COLO829 (cell line): ENCODE results near the gene TRPM2.

Source experiments
- DNase-seq: peaks from one replicate; pipeline ENCODE4 v3.0.0; 2012; ENCODE audit warnings: low spot score

Gene TRPM2

DNA sequence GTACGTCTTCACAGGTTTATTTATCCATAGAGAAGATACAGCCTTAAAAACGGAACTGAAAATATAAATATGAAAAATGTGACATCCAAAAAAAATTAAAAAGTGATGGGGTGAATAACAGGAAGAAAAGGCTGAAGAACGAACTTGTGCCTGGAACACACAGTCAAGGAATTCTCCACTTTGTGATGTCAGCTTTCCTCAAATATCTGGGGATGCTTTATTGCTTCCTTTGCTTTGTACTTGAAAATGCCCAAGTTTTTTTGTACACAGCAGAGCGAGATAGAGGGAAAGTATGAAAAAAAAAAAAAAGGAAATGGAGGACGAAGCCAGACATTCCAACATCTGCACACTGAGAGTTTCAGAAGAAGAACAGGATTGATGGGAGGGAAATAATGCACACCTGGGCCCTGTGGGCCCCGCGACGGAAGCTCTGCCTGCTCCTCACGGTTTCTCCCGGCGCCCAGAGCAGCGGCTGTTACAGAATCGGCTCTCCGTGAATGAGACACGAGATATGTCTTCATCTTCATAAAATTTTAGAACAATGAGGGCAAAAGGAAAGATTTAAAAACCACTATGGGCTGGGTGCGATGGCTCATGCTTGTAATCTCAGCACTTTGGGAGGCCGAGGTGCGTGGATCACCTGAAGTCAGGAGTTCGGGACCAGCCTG, 91.9 kb downstream of the TRPM2 start:
- DNase-seq = no peak

DNA sequence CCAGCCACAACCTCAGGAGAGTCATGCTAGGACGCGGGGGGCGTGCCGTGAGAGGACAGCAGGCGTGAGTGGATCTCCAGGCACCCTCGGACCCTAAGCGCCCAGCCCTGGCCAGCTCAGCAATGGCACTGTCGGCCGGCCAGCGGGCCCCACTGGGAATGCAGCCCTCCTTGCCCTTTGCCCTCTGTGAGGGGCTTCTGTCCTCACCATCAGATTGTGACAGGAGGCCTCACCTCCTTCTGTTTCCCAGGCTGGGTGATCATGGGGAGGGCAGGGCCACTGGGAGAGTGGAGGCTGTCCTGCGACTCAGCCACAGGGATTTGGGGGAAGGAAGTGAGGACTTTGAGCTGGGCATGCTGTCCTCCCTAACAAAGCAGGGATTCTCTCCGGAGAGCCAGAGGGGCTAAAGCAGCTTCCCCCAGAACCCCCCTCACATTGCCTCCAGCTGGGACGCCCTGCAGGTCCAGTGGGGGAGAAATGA, 95.3 kb downstream of the TRPM2 start:
- DNase-seq = no peak

DNA sequence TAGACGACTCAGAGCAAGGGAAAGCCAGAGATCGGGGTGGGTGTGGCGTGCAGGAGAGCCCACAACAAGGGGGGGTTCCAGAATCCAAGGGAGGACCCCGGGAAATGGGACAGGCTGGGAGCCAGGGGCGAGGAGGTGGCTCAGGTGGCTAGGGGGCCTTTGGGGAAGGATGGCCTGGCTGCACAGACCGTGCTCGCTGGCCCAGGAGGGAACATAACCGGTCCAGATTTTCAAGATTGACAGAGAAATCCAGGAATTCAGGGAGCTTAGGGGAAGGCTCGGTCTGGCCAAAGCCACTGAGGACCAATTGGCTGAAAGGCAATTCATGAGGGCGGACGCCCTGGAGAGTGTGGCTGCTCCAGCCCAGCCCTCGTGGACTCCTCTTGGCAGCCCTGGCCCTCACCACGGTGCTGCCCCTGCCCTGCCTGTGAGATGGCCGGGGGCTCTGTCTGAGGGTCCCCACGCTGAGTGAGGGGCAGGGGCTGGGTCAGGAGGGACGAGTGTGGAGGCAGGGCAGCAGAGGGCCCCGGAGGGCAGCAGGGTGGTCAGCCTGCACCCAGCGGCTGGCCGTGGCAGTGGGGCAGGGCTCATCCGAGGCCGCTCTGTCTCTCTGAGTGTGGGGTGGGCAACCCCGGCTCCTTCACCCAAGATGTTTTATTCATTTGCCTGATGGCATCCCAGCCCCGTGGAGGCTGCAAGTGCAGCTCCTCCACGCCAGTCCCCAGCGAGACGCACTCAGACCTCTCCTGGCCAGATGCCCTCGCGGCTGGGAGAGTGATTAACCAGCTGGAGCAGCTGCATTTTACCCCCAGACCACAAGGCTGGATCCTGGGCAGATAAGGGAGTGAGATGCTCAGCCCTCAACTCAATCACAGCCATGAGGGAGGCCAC, 96.3 kb downstream of the TRPM2 start:
- no peak for DNase-seq

DNA sequence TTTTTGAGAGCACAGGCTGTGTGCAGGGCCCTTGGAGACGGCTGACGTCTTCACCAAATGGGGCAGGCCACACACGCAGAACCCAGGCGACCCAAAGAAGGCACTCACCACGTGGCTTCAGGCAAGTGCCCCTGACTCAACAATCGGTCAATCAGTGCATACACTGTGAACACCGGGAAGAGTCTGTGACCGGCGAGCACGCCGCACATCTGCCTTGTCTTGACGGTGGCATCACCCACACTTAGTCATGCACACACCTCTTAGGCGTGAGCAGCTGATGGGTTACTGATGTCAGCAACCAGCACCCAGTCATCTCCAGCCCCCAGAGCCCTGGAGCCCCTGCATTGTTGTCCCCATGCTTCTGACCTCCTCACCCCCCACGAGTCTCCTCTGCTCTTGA, 97.0 kb downstream of the TRPM2 start:
- DNase-seq = no peak

DNA sequence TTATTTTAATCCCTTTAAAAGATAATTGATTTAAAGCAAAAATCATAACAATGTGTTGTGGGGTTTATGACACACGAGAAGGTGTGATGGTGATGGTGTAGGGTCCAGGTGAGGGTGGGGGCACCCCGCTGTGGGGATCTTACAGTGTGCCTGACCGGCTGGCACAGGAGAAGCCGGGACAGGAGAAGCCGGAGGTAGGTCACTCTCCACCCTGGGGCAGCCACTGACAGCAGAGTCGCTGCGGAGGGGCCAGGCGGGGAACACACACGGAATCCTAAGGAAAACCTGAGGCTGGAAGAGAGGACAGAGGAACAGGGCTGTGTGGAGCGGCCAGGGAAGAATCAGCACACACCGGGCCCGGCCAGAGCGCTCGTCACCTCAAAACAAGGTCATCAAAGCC, 97.6 kb downstream of the TRPM2 start:
- no peak for DNase-seq

DNA sequence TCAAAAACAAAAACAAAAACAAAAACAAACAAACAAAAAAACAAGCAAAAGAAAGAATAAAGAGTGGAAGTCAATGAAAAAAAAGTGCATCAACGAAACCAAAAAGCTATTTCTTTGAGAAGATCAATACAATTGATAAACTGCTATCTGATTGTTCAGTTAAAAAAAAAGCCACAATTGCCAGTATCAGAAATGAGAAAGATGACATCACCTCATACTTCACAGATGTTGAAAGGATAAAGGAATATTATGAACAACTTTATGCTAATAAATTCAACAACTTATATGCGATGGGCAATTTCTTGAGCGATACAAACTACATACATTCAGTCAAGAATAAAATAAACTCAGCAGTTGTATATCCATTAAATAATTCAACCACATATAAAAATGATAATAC, 99.7 kb downstream of the TRPM2 start:
- no peak for DNase-seq

DNA sequence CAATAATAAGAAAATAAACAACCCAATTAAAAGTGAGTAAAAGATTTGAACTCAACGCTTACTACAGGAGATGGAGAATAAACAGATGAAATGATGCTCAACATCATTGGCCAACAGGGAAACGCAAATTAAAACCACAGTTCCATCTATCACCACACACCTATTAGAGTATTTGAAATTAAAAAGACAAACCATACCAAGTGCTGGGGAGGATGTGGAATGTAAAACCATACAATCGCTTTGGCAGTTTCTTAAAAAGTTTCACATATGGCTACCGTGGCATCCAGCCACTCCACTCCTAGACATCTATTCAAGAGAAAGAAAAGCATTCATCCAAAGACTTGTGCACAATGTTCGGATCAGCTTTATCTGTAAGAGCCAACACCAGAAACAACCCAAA, 100.6 kb downstream of the TRPM2 start:
- DNase-seq = no peak

DNA sequence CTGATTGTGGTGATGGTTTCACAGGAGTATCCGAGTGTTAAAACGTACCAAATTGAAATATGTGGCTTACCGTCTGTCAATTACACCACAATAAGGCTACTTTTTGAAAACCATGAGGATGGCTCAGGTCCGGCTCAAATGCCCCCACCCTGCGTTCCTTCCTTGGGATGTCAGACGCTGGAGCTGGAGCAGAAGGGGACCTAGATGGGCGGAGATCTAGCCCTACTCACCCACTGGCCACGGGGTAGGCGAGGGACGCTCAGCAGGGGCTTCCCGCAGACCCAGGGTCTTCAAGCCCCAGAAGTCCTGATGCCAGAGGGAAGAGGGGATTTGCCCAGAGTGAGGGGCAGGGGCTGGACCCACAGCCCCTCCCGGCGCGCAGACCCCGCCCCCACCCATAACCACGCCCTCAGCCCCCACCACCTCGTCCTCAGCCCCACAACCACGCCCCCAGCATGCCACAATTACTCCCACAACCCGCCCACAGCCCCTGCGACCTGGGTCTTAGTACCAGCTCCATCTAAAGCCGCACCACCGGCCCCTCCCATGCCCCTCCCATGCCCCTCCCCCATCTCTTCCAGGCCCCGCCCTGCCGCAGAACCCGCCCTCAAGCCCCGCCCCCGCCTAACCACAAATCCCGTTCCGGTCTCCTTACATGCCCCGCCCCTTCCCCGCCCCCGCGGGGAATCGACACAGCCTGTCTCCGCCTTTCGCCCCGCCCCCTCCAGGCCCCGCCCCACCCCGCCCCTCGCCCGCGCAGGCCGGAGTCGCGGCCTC, 101.5 kb downstream of the TRPM2 start, which contains the start of gene LRRC3:
Gene LRRC3 (plus strand): TSS at position 764 of the 777 bp plus-strand sequence. CDS start 1,135 bp downstream, outside the sequence.
- DNase-seq = peak; percentile 98

DNA sequence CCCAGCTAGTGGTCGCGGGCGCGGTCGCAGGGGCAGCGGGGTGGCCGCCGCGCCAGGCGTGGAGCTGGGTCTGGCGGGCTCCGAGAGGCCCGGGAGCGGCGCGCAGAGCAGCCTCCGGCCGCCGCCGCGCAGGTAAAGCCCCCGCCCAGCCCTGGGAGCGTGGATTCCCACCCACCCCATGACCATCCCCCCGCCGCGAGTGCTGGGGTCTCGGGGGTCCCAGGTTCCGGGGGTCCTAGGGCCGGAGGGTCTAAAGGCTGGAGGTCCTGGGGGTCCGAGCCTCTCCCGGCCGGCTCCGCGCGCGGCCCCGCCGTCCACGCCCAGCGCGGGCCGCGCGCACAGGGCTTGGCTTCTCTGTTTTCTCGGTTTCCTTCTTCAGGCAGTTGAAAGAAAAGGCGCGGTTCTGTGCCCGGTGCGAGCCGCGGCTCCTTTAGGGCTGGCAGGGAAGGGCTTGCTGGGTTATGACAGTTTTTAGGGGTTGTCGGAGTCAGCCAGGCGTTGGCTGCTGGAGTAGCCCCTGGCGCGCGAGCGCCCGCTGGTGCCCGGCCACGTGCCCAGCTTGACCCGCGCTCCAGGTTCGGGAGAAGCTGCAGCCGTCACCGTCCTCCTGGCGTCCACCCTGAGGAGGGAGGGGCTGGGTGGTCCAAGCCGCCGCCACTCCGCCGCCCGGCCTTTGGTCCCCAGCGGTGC, 102.2 kb downstream of the TRPM2 start:
- DNase-seq = peak; percentile 14

DNA sequence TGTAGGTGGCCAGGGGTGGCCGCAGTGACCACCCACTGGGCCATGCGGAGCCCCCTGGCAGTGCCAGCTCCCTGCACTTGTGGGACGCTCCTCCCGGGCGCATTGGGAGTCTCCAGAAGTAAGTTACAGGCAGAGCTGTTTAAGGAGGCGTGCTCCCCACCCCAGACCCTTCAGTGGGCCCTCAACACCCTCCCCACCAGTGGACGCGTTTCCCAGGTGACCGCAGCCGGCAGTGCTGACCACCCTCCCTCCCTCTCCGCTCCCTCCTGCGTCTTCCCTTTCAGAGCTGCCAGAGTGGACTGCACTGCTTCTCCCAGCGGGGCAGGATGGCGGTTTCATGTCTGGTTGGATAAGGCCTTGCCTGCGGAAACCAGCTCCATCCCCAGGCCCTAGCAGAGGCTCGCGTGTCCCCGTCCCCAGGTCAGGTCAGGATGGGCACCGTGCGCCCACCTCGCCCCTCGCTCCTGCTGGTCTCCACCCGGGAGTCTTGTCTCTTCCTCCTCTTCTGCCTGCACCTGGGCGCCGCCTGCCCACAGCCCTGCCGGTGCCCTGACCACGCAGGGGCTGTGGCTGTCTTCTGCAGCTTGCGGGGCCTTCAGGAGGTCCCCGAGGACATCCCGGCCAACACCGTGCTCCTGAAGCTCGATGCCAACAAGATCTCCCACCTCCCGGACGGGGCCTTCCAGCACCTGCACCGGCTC, 102.9 kb downstream of the TRPM2 start:
- no peak for DNase-seq

DNA sequence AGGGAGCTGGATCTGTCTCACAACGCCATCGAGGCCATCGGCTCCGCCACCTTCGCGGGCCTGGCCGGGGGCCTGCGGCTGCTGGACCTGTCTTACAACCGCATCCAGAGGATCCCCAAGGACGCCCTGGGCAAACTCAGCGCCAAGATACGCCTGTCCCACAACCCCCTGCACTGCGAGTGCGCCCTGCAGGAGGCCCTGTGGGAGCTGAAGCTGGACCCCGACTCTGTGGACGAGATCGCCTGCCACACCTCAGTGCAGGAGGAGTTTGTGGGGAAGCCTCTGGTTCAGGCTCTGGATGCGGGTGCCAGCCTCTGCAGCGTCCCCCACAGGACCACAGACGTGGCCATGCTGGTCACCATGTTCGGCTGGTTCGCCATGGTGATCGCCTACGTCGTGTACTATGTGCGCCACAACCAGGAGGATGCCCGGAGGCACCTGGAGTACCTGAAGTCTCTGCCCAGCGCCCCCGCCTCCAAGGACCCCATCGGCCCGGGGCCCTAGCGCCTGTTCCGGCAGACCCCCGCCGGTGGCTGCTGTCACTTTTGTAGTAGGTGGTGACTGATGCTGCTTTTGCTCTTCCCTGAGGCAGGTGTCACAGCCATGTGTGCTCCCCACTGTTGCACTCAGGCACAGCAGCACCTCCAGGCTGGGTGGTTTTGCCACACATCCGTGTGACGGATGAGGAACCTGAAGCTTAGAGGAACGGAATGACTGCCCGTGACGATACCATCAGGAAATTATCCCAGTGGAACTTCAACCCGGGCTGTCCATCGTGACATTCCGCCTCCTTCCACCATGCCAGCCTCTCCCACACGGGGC, 103.7 kb downstream of the TRPM2 start:
- DNase-seq = no peak

DNA sequence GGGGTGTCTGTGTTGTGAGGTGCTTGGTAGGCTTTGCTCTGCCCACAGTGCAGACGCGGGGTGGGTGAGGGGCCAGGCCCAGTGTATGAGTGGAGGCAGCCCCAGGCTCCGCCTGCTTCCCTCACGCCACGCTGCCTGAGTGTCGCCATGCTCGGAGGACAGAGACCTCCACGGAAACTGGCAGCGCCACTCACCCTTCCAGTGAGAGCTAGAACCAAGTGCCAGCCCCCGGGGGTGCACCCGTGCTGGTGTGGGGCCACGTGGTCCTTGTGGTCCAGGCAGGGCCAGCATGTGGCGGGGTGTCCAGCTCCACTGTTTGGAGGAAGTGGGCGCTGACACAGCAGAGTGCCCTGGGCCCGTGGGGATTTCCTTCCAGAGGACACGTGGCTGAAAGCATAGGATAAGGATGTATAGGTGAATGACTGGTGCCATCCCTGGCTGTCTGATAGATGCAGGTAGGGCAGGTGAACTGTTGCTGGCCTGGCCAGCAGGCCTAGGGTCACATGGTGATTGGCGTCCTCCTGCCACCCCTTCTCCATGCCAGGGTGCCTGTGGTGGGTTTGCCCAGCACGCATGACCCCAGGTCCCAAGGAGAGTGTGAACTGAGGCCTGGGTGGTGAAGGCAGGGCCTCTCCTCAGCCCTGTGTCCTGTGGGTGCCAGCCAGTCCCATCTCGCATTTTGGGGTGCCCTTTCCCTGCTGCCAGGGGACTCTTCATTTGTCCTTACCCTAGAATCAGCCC, 105.7 kb downstream of the TRPM2 start:
- no peak for DNase-seq

DNA sequence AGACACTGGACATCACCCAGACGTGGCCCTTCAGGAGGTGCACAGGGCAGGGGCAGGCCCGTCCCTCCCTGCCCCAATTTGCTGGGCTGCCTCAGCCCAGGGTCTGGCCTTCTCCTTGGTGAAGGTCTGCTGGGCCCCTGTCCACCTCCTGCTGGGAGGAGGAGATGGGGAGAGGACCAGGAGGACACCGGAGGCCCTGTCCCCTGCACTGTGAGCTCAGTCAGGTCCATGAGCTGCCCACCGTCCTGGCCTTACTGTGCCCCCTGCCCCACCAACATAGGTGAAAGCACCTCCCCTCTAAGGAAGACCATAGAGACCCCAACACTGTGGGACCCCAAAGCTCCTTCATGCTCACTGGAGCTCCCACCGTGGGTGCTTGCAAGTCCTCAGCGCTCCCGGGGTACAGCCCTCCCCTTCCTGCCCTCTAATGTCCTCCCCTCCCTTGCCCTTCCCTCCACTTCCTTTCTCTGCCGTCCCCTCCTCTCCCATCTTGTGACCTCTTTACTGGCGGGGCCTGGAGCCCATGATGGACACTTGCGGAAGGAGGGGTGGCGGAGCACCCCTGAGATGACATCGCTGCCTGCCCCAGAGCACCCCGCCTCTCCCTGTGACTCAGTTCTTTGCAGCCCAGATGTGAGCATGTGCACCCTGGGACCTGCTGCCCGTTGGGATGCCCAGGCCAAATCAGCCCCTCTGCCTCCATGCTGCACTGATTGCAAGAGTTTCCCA, 106.5 kb downstream of the TRPM2 start:
- DNase-seq = no peak

DNA sequence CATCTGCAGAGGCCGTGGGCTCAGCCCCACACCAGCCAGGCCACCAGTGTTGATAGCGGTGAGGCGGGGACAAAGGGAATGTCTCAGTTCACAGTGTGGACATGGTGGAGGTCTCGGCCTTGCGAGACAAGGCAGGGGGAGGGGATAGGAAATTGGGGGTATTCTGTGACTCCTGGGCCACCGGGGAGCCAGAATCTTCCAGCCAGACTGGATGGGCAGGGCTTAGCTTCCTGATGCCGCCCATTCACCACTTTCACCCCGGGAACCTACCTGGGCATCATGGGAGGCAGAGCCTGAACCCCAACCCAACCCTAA, 107.0 kb downstream of the TRPM2 start:
- no peak for DNase-seq

DNA sequence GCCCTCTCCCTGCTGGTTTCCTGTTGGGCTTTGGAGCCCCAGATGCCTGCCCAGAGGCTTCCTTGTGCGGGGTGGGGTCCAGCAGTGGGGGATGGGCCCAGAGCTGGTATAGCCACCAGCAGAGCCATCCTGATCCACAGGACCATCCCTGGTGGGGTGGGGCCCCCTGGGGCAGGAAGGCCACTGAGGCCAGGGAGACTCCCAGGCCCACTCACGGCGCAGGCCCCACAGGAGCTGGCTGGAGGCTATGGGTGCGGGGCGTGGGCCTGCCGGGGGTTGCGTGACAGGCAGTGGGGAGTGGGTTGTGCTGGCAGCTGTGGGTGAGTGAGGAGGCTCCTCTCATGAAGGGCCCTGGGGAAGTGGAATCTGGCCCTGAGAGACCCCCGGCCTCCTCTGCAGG, 107.6 kb downstream of the TRPM2 start:
- DNase-seq = no peak

DNA sequence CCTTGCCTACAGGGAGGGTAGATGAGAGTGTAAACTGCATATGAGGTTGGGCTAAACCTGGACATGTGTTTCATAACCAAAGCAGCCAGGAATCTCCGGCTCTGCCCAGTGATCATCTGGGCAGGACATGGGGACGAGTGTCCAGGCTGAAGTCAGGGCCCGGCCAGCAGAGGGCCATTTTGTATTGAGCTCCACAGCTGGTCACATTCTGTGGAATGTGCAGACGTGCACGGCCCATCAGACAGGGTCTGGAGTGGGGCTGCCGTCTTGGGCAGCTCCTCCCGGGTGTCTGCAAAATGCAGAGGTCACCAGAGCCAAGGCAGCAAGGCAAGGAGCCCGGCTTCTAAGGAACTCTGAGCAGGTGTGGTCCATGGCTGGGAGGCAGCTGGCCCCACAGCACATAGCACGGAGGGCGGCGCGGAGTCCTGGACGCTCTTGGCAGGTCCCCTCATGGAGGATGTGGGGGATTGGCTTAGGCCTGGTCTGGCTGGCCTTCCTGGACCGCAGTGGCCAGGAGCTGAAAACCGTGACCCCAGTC, 108.1 kb downstream of the TRPM2 start:
- DNase-seq = no peak

DNA sequence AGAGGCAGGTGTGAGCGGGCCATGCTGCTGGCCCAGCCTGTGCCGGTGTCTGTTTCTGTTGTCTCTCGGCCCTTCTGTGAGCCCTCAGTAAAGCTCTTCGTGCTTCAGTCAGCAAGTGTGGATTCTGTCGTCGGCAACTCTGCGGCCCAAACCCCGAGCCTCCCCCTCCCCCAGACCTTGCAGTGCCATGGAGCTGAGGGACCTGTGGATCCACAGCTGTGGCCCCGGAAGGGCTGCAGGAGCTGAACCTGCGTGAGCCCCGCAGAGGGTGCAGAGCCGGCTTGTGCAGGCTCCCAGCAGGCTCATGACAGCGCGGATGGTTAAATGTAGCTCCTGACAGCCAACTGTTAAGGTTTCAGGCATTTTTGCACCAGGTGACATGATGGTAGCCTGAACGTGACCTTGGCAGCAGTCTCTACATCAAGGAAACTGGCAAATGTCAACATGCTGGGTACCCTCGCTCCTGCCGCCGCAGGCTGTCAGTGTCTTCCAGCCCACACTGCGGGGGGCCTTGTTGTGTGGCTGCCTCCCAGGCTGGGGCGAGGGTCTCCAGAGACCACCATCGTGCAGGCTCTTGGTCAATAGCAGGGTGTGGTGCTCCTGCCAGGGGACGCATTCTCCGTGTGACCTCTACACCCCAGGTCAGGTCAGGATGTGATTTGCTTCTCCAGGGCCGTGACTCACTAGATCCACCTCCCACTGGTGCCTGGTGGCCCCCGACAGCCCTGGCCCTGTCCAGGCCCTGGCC, 108.8 kb downstream of the TRPM2 start:
- no peak for DNase-seq

DNA sequence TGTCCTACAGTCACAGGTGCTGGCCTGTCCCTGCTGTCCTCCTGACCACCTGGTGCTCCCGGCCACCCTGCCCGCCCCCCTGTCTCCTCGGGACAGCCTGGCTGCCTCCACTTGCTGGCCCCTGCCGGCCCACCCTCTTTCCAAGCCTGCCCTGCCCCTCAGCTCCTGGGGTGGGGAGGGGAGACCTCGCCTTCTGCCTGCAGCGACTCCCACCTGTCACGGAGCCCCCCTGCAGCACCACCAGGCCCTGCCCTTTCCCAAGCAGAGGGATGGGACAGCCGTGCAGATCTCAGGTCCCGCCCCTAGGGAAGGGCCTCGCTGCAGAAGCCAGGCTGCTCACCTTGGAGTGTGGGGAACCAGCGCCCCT, 109.4 kb downstream of the TRPM2 start:
- DNase-seq = no peak
